Upper lobe of left lung (tissue), 6 donors: ENCODE measurements around the gene SLC8A3. TPM values are rescaled to one million over a fixed set of nuclear protein-coding genes. Genes with fewer than 3 reads are reported as not detected.

Source experiments
- ATAC-seq, 2 donors: fragments of 200-7000 bp; cut with Tn5 transposase; one replicate each; pipeline ENCODE4 v1.9.1; 2022; ENCODE audit warnings: mild to moderate bottlenecking in 2 of 2, moderate library complexity in 2 of 2; ENCODE audit not compliant: low FRiP score in 2 of 2
- DNase-seq, 2 donors: peaks; one replicate each; pipeline ENCODE4 v3.0.0-alpha.2; 2019 to 2020
- H3K27ac ChIP-seq, 4 donors: fragments of 200-600 bp; sonication (generic); one replicate each; pipeline ENCODE4 v1.5.1; 2016 to 2019
- H3K27me3 ChIP-seq, 4 donors: fragments of 200-600 bp; sonication (generic); one replicate each; pipeline ENCODE4 v1.5.1; 2017 to 2019
- H3K36me3 ChIP-seq, 4 donors: fragments of 200-600 bp; sonication (generic); one replicate each; pipeline ENCODE4 v1.5.1; 2016 to 2019
- H3K4me1 ChIP-seq, 4 donors: fragments of 200-600 bp; sonication (generic); one replicate each; pipeline ENCODE4 v1.5.1; 2018 to 2019
- H3K4me3 ChIP-seq, 4 donors: fragments of 200-600 bp; sonication (generic); one replicate each; pipeline ENCODE4 v1.5.1; 2017 to 2019; ENCODE audit warnings: mild to moderate bottlenecking in 2 of 4, moderate library complexity in 1 of 4
- H3K9me3 ChIP-seq, 4 donors: fragments of 200-600 bp; sonication (generic); one replicate each; pipeline ENCODE4 v1.5.1; 2018 to 2019
- CTCF ChIP-seq, 6 experiments: fragments of 450-650 bp in 4 of 6; fragments of 200-600 bp in 2 of 6; sonication (generic) in 2 of 6; IDR thresholded peaks; one replicate each; pipeline ENCODE4 v1.5.1; 2016 to 2019; ENCODE audit warnings: antibody characterized with exemption in 6 of 6
- EP300 ChIP-seq, 4 donors: sonication (generic); formaldehyde crosslinking; IDR thresholded peaks; one replicate each; pipeline ENCODE4 v1.5.1; 2017; ENCODE audit warnings: antibody characterized with exemption in 4 of 4, control low read depth in 2 of 4
- POLR2A ChIP-seq, 4 donors: fragments of 450-650 bp; IDR thresholded peaks; one replicate each; pipeline ENCODE4 v1.5.1; 2016 to 2017; ENCODE audit warnings: antibody characterized with exemption in 4 of 4, mild to moderate bottlenecking in 2 of 4
- POLR2AphosphoS5 ChIP-seq, 2 donors: sonication (generic); formaldehyde crosslinking; IDR thresholded peaks; one replicate each; pipeline ENCODE4 v1.5.1; 2017; ENCODE audit warnings: antibody characterized with exemption in 2 of 2
- WGBS, 2 donors: methylation state at CpG; one replicate each; pipeline ENCODE4 v1.1.5; 2017 to 2018; 5-methylcytosine and 5-hydroxymethylcytosine counted together
- total RNA-seq, 6 donors: library from RNA; depleted of rRNA in 4 of 6; stranded (reverse); fragments of >200 nt in 4 of 6; gene quantifications; one replicate each; pipeline versions ENCODE4 v1.1.0 to v1.2.1, GENCODE V29; 2016 to 2021
- donor health status: DM: no; HTN: no; CAD: no; lungs with moderate emphysema.
- donor health status: DM: no; HTN: yes; CAD: no; lungs with severe emphysema.

The SLC8A3 gene
- total RNA-seq, 6 donors from 2014 or later, result 0.49 to 1.4 (median 1.0) TPM

DNA sequence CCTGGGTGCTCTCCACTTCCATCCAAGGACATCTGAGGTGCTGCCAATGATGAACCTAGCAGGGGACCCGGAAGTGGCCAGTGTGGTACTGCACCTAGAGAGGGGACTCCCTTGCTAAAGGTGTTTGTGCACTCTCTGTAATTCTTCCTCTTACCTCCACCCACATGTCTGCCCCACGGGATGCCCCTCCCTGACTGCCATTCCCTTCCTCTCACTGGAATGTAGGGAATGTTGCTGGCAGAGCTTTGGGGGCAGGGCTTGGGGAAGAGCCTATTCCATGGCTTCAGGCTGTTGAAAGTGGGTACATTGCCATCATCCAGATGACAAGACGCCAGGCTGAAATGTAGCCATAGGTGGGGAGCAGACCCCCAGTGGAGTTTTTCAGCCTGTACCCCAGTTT is 156.3 kb downstream of the SLC8A3 start:
- Histone ChIP-seq H3K4me3 (no peak overlapping the region), H3K9me3 (no peaks in the 10 kb centered on the region), H3K4me1 (no peaks in the 10 kb centered on the region), H3K36me3 (no peaks in the 10 kb centered on the region), H3K27me3 (no peaks in the 10 kb centered on the region), H3K27ac (no peak overlapping the region)
- TF ChIP-seq EP300 (IDR thresholded peaks at IDR 0.05) (no peak), POLR2AphosphoS5 (IDR thresholded peaks at IDR 0.05) (no peak), POLR2A (IDR thresholded peaks at IDR 0.05) (no peak), CTCF (IDR thresholded peaks at IDR 0.05) (no peak)
- DNase-seq (no peak), ATAC-seq (peak in 1 of 2 donors; percentile 28)
- 46 to 57% methylated on average over 3 of the region's 3 CpGs for WGBS, 2 donors

DNA sequence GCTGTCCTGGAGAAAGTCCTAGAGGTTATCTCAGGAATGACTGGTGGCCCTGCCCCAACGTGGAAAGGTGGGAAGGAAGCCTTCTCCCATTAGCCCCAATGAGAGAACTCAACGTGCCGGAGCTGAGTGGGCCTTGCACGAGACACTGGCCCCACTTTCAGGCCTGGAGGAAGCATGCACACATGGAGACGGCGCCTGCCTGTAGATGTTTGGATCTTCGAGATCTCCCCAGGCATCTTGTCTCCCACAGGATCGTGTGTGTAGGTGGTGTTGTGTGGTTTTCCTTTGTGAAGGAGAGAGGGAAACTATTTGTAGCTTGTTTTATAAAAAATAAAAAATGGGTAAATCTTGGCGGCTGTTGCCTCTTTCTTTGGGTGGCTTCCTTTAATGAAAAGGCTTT is 156.7 kb downstream of the SLC8A3 start:
- H3K27me3 ChIP-seq, result no peaks in the 10 kb centered on the region
- TF ChIP-seq EP300 (IDR thresholded peaks at IDR 0.05), result no peak
- TF ChIP-seq CTCF (IDR thresholded peaks at IDR 0.05), result no peak
- TF ChIP-seq POLR2AphosphoS5 (IDR thresholded peaks at IDR 0.05), result no peak
- TF ChIP-seq POLR2A (IDR thresholded peaks at IDR 0.05), result no peak
- ATAC-seq (no peak), DNase-seq (no peak)
- no peaks in the 10 kb centered on the region for H3K36me3 ChIP-seq
- no peaks in the 10 kb centered on the region for H3K4me1 ChIP-seq
- H3K4me3 ChIP-seq, result no peak overlapping the region
- H3K27ac ChIP-seq, result no peak overlapping the region
- no peaks in the 10 kb centered on the region for H3K9me3 ChIP-seq
- WGBS, 2 donors, result 80 to 83% methylated on average over 9 of the region's 9 CpGs

DNA sequence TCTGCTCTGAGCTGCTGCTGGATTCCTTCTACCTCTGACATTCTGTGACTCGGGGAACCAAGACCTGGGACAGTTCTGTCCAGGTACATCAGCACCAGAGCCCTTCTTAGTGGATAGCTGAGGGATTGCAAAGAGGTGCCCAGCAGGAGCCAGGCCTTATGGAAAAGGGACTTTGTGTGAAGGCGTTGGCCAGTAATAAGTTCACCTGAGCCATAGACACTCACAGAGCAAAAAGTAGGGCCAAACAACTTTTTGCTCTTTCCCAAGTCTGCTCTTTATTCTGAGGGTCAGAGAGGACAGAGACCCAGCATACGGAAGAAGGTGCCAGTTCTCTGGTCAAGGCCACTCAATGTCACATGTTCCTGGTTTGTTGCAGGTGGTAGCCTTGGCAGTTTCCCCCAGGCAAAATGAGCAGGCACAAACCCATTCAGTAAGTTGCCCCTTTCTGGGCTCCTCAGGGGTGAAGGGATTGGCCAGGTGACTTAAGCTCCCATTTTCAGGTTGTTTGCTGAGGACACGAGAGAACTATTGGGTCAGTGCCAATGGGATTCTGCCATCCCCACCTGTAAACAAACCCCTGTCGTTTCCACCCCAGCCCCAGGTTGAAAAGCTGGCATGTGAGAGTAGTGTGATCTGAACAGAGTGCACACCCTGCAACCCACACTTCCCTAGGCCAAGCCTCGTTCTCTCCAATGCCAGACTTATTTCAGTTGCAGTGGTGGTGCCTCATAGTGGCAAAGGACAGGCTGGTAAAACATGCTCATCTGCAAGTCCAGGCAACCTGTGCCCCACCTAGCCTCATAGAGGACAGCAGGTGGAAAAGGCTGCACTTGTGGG is 159.2 kb downstream of the SLC8A3 start:
- ATAC-seq, result no peak
- Histone ChIP-seq H3K27ac (no peak overlapping the region), H3K27me3 (no peaks in the 10 kb centered on the region), H3K4me1 (no peaks in the 10 kb centered on the region), H3K9me3 (no peaks in the 10 kb centered on the region), H3K36me3 (no peaks in the 10 kb centered on the region), H3K4me3 (no peak overlapping the region)
- 68 to 82% methylated on average over 5 to 6 of the region's 6 CpGs for WGBS, 2 donors
- DNase-seq, result no peak
- TF ChIP-seq EP300 (IDR thresholded peaks at IDR 0.05), result no peak
- TF ChIP-seq POLR2AphosphoS5 (IDR thresholded peaks at IDR 0.05), result no peak
- no peak for TF ChIP-seq POLR2A (IDR thresholded peaks at IDR 0.05)
- no peak for TF ChIP-seq CTCF (IDR thresholded peaks at IDR 0.05)

DNA sequence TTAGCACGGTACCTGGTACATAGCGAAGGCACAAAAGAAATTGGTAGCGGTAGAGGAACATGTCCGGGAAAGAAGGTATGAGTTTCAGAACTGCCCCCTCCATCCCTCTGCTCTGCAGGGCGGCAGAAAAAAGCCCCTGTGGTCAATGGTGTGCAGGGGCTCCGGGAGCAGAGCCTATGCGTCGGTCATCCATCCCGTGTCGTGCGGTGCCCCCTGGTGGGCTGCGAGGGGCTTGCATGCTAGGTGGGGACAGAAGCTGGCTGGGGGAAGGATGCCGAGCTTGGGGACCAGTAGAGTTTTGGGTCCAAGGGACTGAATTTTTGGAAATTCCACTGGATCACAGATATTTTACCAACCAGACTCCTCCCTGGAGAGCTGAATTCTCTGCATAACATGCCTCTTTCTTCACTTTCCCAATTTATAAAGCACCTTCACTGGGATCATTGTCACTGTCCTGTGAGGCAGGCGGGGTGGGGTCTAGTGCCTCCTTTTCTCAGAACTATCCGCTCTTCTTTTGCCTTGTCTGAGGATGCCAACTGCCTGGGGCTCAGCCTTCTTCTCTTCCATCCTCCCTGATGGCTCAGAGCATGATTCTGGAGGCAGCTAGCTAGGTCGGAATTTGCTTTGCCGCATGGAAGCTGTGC is 160.8 kb downstream of the SLC8A3 start:
- H3K9me3 ChIP-seq, result no peaks in the 10 kb centered on the region
- no peaks in the 10 kb centered on the region for H3K36me3 ChIP-seq
- DNase-seq (peak; percentile 58 to 95), ATAC-seq (peak; percentile 64 to 75)
- TF ChIP-seq CTCF (IDR thresholded peaks at IDR 0.05) (peak; percentile 76 to 84 (median 82)), EP300 (IDR thresholded peaks at IDR 0.05) (no peak), POLR2AphosphoS5 (IDR thresholded peaks at IDR 0.05) (no peak), POLR2A (IDR thresholded peaks at IDR 0.05) (no peak)
- no peak overlapping the region for H3K4me3 ChIP-seq
- WGBS, 2 donors, result 34 to 35% methylated on average over 17 of the region's 17 CpGs
- H3K27ac ChIP-seq, result no peak overlapping the region
- H3K27me3 ChIP-seq, result no peaks in the 10 kb centered on the region
- H3K4me1 ChIP-seq, result no peaks in the 10 kb centered on the region
